CD4-positive, alpha-beta T cell (primary cell): ENCODE data around the gene SLC2A1. TPM values are rescaled to one million over a fixed set of nuclear protein-coding genes. Genes with fewer than 3 reads are reported as not detected.

ENCODE experiments used
- ATAC-seq: fragments of 200-7000 bp; cut with Tn5 transposase; one replicate; pipeline ENCODE4 v1.10.0; 2022; ENCODE audit warnings: mild to moderate bottlenecking; ENCODE audit not compliant: poor library complexity
- CTCF ChIA-PET: fragments of 350-600 bp; sonication (Branson Sonifier 250); formaldehyde crosslinking; loops from one replicate; lab custom pipeline; 2021; ENCODE audit warnings: antibody characterized with exemption, inconsistent platforms; lab: Charles Lee
- POLR2A ChIA-PET: fragments of 350-600 bp; sonication (Branson Sonifier 250); formaldehyde crosslinking; loops from one replicate; lab custom pipeline; 2021; ENCODE audit warnings: antibody characterized with exemption, inconsistent platforms; lab: Charles Lee
- DNase-seq, 14 experiments: peaks; one replicate each; pipeline ENCODE4 v3.0.0-alpha.2; 2013 to 2020; ENCODE audit warnings: mixed read lengths in 2 of 14
- H3K27ac ChIP-seq, 2 donors: one replicate each; pipeline versions ENCODE4 v1.5.1 to v1.7.0; 2013; ENCODE audit warnings: low read length in 2 of 2, low read depth in 1 of 2, mild to moderate bottlenecking in 1 of 2
- H3K27me3 ChIP-seq, 2 experiments: 1 replicate in 1 of 2; 2 replicates in 1 of 2; pipeline versions ENCODE4 v1.6.1 to v1.7.0; 2013; ENCODE audit warnings: low read length in 2 of 2, control low read depth in 1 of 2, mild to moderate bottlenecking in 1 of 2, moderate library complexity in 1 of 2; ENCODE audit not compliant: insufficient read depth in 2 of 2, control insufficient read depth in 1 of 2
- H3K36me3 ChIP-seq: one replicate; pipeline ENCODE4 v1.6.1; 2013; ENCODE audit warnings: low read length, control low read depth; ENCODE audit not compliant: insufficient read depth
- H3K4me1 ChIP-seq: one replicate; pipeline ENCODE4 v1.6.1; 2013; ENCODE audit warnings: low read length, control low read depth; ENCODE audit not compliant: insufficient read depth
- H3K4me3 ChIP-seq: one replicate; pipeline ENCODE4 v1.5.1; 2013; ENCODE audit warnings: mild to moderate bottlenecking, low read length, moderate library complexity
- H3K9me3 ChIP-seq, 2 experiments: 1 replicate in 1 of 2; 2 replicates in 1 of 2; pipeline versions ENCODE4 v1.6.1 to v1.7.0; 2013; ENCODE audit warnings: low read length in 2 of 2, mild to moderate bottlenecking in 2 of 2, control low read depth in 1 of 2, moderate library complexity in 1 of 2; ENCODE audit not compliant: control insufficient read depth in 1 of 2, insufficient read depth in 1 of 2
- H3K27ac Mint-ChIP-seq: one replicate; pipeline ENCODE4 v1.8.0; 2020; ENCODE audit warnings: mixed read lengths
- H3K27me3 Mint-ChIP-seq: one replicate; pipeline ENCODE4 v1.8.0; 2021; ENCODE audit warnings: mixed read lengths
- H3K36me3 Mint-ChIP-seq: one replicate; pipeline ENCODE4 v1.8.0; 2021; ENCODE audit warnings: low read depth, mixed read lengths
- H3K4me1 Mint-ChIP-seq: one replicate; pipeline ENCODE4 v1.8.0; 2021; ENCODE audit warnings: low read depth, mixed read lengths
- H3K4me3 Mint-ChIP-seq: one replicate; pipeline ENCODE4 v1.8.0; 2020; ENCODE audit warnings: mild to moderate bottlenecking, mixed read lengths
- H3K9me3 Mint-ChIP-seq: one replicate; pipeline ENCODE4 v1.8.0; 2020; ENCODE audit warnings: mixed read lengths
- intact Hi-C, 2 experiments: fragments of 100-400 bp; cut with DNase I in 1 of 2; cut with micrococcal nuclease in 1 of 2; formaldehyde crosslinking; loops; one replicate each; pipeline versions ENCODE4 v1.15.1 to v1.9.0; 2023 to 2025; cut with DNase I, micrococcal nuclease
- total RNA-seq, 174 experiments: library from RNA in 2 of 174; stranded (reverse) in 2 of 174; gene quantifications; one replicate each; pipeline ENCODE4 v1.2.3 and lab custom pipeline; 2021 to 2026
- TF ChIP-seq, protein P1 (sequence below): fragments of 200-600 bp; IDR thresholded peaks from one replicate; pipeline ENCODE4 v1.8.0; 2022; ENCODE audit warnings: antibody characterized with exemption, mild to moderate bottlenecking

SLC2A1 gene
- total RNA-seq, 2 experiments from 2014 or later, result 78.6 to 80.9 TPM

DNA sequence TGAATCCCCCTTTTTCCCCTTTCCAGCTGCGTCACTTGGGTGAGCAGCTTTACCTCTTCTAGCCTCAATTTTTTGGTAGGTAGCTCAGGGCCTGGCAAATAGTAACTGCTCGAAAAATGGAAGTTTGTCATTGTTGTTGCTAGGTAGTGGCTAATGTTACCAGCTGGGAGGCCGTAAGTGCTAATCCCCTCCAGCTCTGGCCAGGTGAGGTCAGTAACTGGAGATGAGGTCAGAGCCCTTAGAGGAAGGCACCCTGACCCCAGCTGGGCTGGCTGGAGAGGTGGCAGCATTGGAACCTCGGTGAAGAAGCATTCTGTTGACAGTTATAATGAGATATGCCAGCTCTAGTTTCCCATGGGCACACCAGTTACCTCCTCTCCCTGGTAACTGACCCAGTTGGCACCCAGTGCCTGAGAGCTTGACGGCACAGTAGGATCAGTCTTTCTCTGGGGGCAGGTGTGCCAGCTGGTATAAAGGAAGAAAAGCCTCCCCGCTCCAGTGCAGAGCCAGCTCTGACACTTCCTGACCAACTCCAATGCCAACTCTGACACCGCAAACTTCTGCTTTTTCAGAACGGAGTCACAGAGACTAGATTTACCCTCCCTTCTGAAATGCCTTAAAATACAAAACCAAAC is 35.0 kb upstream of the SLC2A1 start:
- peak in 3 of 14 experiments; percentile 18 to 34 (median 29) for DNase-seq

DNA sequence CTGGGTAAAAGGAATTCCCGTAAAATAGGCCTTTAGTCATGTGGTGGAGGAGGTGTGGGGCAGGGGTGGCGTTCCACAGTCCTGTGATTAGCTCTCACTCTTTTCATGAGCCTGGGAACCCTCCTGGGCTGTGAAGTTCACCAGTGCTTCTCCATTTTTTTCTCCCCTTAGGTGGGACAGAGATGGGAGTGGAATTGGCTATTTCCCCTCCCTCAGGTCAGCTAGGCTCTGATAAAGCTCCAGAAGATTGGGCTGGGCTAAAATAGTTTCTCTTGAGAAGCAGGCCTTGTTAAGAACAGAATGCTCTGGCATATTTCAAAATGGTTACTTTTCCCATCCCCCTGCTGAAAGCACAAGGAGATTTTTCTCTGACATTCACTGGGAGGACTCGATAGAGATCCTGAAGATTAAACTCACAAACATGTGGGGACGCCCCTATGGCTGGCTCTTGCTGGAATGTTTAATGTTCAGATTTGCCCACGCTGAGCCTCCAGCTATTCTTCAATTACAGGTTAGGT is 33.4 kb upstream of the SLC2A1 start:
- no peak overlapping the region for H3K27ac ChIP-seq
- H3K36me3 ChIP-seq, result no peaks in the 10 kb centered on the region
- ChIA-PET POLR2A (no interaction called here), CTCF (no interaction called here)
- H3K27ac Mint-ChIP-seq, result no peak overlapping the region
- H3K27me3 ChIP-seq, result no peaks in the 10 kb centered on the region
- H3K4me3 Mint-ChIP-seq, result no peak overlapping the region
- H3K27me3 Mint-ChIP-seq, result no peaks in the 10 kb centered on the region
- H3K9me3 ChIP-seq, result peaks cover 0 to 7% of the 10 kb centered on the region in 2 experiments
- H3K9me3 Mint-ChIP-seq, result no peaks in the 10 kb centered on the region
- ATAC-seq (no peak), DNase-seq (no peak)
- no peaks in the 10 kb centered on the region for H3K36me3 Mint-ChIP-seq
- H3K4me1 ChIP-seq, result no peaks in the 10 kb centered on the region
- H3K4me3 ChIP-seq, result no peak overlapping the region
- no peaks in the 10 kb centered on the region for H3K4me1 Mint-ChIP-seq
- intact Hi-C loops, result no loop called here
- TF ChIP-seq, protein P1, sequence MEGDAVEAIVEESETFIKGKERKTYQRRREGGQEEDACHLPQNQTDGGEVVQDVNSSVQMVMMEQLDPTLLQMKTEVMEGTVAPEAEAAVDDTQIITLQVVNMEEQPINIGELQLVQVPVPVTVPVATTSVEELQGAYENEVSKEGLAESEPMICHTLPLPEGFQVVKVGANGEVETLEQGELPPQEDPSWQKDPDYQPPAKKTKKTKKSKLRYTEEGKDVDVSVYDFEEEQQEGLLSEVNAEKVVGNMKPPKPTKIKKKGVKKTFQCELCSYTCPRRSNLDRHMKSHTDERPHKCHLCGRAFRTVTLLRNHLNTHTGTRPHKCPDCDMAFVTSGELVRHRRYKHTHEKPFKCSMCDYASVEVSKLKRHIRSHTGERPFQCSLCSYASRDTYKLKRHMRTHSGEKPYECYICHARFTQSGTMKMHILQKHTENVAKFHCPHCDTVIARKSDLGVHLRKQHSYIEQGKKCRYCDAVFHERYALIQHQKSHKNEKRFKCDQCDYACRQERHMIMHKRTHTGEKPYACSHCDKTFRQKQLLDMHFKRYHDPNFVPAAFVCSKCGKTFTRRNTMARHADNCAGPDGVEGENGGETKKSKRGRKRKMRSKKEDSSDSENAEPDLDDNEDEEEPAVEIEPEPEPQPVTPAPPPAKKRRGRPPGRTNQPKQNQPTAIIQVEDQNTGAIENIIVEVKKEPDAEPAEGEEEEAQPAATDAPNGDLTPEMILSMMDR, result no peak

More for the DNA sequence above, 35.0 kb upstream of the SLC2A1 start:
- ChIA-PET POLR2A (no interaction called here), CTCF (no interaction called here)
- H3K9me3 ChIP-seq, result peaks cover 0 to 7% of the 10 kb centered on the region in 2 experiments
- no peaks in the 10 kb centered on the region for H3K9me3 Mint-ChIP-seq
- no peak for ATAC-seq
- no peak overlapping the region for H3K4me3 ChIP-seq
- H3K36me3 Mint-ChIP-seq, result no peaks in the 10 kb centered on the region
- H3K4me1 Mint-ChIP-seq, result no peaks in the 10 kb centered on the region
- H3K4me1 ChIP-seq, result no peaks in the 10 kb centered on the region
- H3K27me3 ChIP-seq, result no peaks in the 10 kb centered on the region
- H3K36me3 ChIP-seq, result no peaks in the 10 kb centered on the region
- intact Hi-C loops, result no loop called here
- no peak overlapping the region for H3K27ac ChIP-seq
- H3K4me3 Mint-ChIP-seq, result no peak overlapping the region
- TF ChIP-seq, protein P1, result no peak
- no peak overlapping the region for H3K27ac Mint-ChIP-seq
- no peaks in the 10 kb centered on the region for H3K27me3 Mint-ChIP-seq

DNA sequence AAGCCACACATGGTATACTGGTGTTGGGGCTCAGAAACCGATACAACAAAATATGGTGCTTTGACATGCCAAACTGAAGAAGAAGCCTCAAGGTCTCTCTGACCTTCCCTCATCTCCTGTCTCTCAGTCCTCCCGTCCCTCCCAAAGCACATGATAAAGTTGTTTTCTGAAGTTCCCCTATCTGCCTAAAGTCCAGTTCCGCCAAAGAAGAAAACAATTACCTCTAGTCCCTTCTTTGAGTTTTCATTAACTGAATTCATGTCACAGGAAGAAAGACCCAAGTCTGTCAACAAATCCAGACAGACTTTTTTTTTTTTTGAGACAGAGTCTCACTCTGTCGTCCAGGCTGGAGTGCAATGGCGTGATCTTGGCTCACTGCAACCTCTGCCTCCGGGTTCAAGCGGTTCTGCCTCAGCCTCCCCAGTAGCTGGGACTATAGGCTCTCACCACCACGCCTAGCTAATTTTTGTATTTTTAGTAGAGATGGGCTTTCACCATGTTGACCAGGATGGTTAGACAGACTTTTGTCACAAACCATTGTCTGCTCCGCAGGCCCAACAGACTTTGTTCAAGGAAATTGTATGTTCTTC is 32.2 kb upstream of the SLC2A1 start:
- no peak overlapping the region for H3K4me3 ChIP-seq
- no peaks in the 10 kb centered on the region for H3K27me3 ChIP-seq
- H3K4me1 ChIP-seq, result no peaks in the 10 kb centered on the region
- H3K27ac ChIP-seq, result no peak overlapping the region
- DNase-seq (no peak), ATAC-seq (no peak)
- H3K9me3 ChIP-seq, result peaks cover 0 to 7% of the 10 kb centered on the region in 2 experiments
- intact Hi-C loops, result no loop called here
- Mint-ChIP-seq H3K4me3 (no peak overlapping the region), H3K4me1 (no peaks in the 10 kb centered on the region), H3K27ac (no peak overlapping the region), H3K9me3 (no peaks in the 10 kb centered on the region), H3K36me3 (no peaks in the 10 kb centered on the region), H3K27me3 (no peaks in the 10 kb centered on the region)
- ChIA-PET CTCF (no interaction called here), POLR2A (no interaction called here)
- TF ChIP-seq, protein P1, result no peak
- no peaks in the 10 kb centered on the region for H3K36me3 ChIP-seq
